SK-N-SH (cell line): ENCODE results near the gene TFCP2L1. TPM values are rescaled to one million over a fixed set of nuclear protein-coding genes. Genes with fewer than 3 reads are reported as not detected.

Experiments
- CTCF ChIA-PET: fragments of 300-600, 350-600 bp; formaldehyde crosslinking; extraction: SDS; loops from one replicate; lab custom pipeline; 2021; lab: Yijun Ruan, JAX
- POLR2A ChIA-PET: fragments of 350-600 bp; sonication (Branson Sonifier 250); formaldehyde crosslinking; extraction: SDS; loops from one replicate; lab custom pipeline; 2020; ENCODE audit warnings: antibody characterized with exemption, inconsistent platforms; lab: Yijun Ruan, JAX
- DNase-seq: peaks from one replicate; pipeline ENCODE4 v3.0.0; 2012
- H2AFZ ChIP-seq: fragments of 200-600 bp; sonication (generic); 2 replicates; pipeline ENCODE4 v1.8.1; 2016; ENCODE audit warnings: antibody characterized with exemption, mild to moderate bottlenecking, low read depth
- H3F3A ChIP-seq: fragments of 200-600 bp; sonication (generic); replicated peaks from 2 replicates; pipeline ENCODE3; 2016; ENCODE audit warnings: antibody characterized with exemption, mild to moderate bottlenecking; ENCODE audit not compliant: insufficient read depth
- H3K27ac ChIP-seq, 2 experiments: fragments of 200-500 bp in 1 of 2; fragments of 200-600 bp in 1 of 2; sonication (Bioruptor generic) in 1 of 2; sonication (generic), shearing (Covaris generic) in 1 of 2; 2 replicates each; pipeline versions ENCODE4 v1.5.1 to v1.6.1; 2014 to 2016; ENCODE audit warnings: low read depth in 2 of 2, inconsistent platforms in 1 of 2, low read length in 1 of 2, mild to moderate bottlenecking in 1 of 2, mixed read lengths in 1 of 2
- H3K27me3 ChIP-seq: fragments of 200-600 bp; sonication (generic), shearing (Covaris generic); 2 replicates; pipeline ENCODE4 v1.6.1; 2016; ENCODE audit warnings: mixed run types; ENCODE audit not compliant: insufficient read depth
- H3K36me3 ChIP-seq, 2 experiments: fragments of 200-500 bp in 1 of 2; fragments of 200-600 bp in 1 of 2; sonication (Bioruptor generic) in 1 of 2; sonication (generic) in 1 of 2; replicated peaks in 1 of 2; 2 replicates each; pipeline versions ENCODE3 to v1.5.1; 2014 to 2016; ENCODE audit warnings: low read length in 1 of 2, mild to moderate bottlenecking in 1 of 2; ENCODE audit not compliant: insufficient read depth in 2 of 2, control insufficient read depth in 1 of 2
- H3K4me1 ChIP-seq, 2 experiments: fragments of 200-500 bp in 1 of 2; fragments of 200-600 bp in 1 of 2; sonication (Bioruptor generic) in 1 of 2; sonication (generic), shearing (Covaris generic) in 1 of 2; 2 replicates each; pipeline versions ENCODE4 v1.5.1 to v1.6.1; 2014 to 2016; ENCODE audit warnings: low read depth in 1 of 2, low read length in 1 of 2, mixed run types in 1 of 2; ENCODE audit not compliant: insufficient read depth in 2 of 2, control insufficient read depth in 1 of 2
- H3K4me2 ChIP-seq: fragments of 200-600 bp; sonication (generic), shearing (Covaris generic); 2 replicates; pipeline ENCODE4 v1.6.1; 2017; ENCODE audit warnings: mixed run types
- H3K4me3 ChIP-seq, 2 experiments: fragments of 200-500 bp in 1 of 2; fragments of 200-600 bp in 1 of 2; sonication (Bioruptor generic) in 1 of 2; sonication (generic), shearing (Covaris generic) in 1 of 2; 2 replicates each; pipeline versions ENCODE4 v1.5.1 to v1.8.1; 2014 to 2016; ENCODE audit warnings: low read depth in 2 of 2, inconsistent platforms in 1 of 2, low read length in 1 of 2, mild to moderate bottlenecking in 1 of 2, mixed read lengths in 1 of 2, moderate library complexity in 1 of 2
- H3K79me2 ChIP-seq: fragments of 200-600 bp; sonication (generic); 2 replicates; pipeline ENCODE4 v1.8.1; 2017; ENCODE audit warnings: mild to moderate bottlenecking; ENCODE audit not compliant: insufficient read depth
- H3K9ac ChIP-seq: fragments of 200-600 bp; sonication (generic); 2 replicates; pipeline ENCODE4 v1.6.1; 2017; ENCODE audit warnings: mixed run types
- H3K9me2 ChIP-seq: fragments of 200-600 bp; sonication (generic); 2 replicates; pipeline ENCODE4 v1.6.1; 2017; ENCODE audit warnings: mixed run types
- H3K9me3 ChIP-seq: fragments of 200-600 bp; sonication (generic); 2 replicates; pipeline ENCODE4 v1.6.1; 2017; ENCODE audit warnings: mixed run types, mild to moderate bottlenecking, moderate library complexity
- H4K20me1 ChIP-seq: fragments of 200-600 bp; sonication (generic); 2 replicates; pipeline ENCODE4 v1.6.1; 2017; ENCODE audit warnings: mild to moderate bottlenecking, mixed run types; ENCODE audit not compliant: insufficient read depth
- CHD2 ChIP-seq: fragments of 150-350 bp; IDR thresholded peaks from 2 replicates; pipeline ENCODE4 v1.6.1; 2018; ENCODE audit warnings: low read length; ENCODE audit not compliant: partially characterized antibody
- CTCF ChIP-seq: fragments of 200-600 bp; sonication (generic); IDR thresholded peaks from 2 replicates; pipeline ENCODE4 v1.6.1; 2017; ENCODE audit warnings: antibody characterized with exemption, mild to moderate bottlenecking, moderate library complexity
- ELF1 ChIP-seq: IDR thresholded peaks from 2 replicates; pipeline ENCODE4 v1.4.0; 2012
- EP300 ChIP-seq, 2 experiments: IDR thresholded peaks; 2 replicates each; pipeline versions ENCODE4 v1.4.0 to v1.6.1; 2012; ENCODE audit warnings: borderline replicate concordance in 1 of 2, low read depth in 1 of 2, low read length in 1 of 2
- FOXM1 ChIP-seq: IDR thresholded peaks from 2 replicates; pipeline ENCODE4 v1.4.0; 2012; ENCODE audit warnings: low read depth, mild to moderate bottlenecking
- GABPA ChIP-seq: IDR thresholded peaks from 2 replicates; pipeline ENCODE4 v1.4.0; 2012; ENCODE audit warnings: low read depth, mild to moderate bottlenecking
- JUND ChIP-seq: IDR thresholded peaks from 2 replicates; pipeline ENCODE4 v1.4.0; 2012
- MAX ChIP-seq: IDR thresholded peaks from 2 replicates; pipeline ENCODE4 v1.4.0; 2012; ENCODE audit warnings: low read depth
- MEF2A ChIP-seq: IDR thresholded peaks from 2 replicates; pipeline ENCODE4 v1.4.0; 2012; ENCODE audit warnings: low read depth, borderline replicate concordance
- MXI1 ChIP-seq: IDR thresholded peaks from 2 replicates; pipeline ENCODE4 v1.6.1; 2012; ENCODE audit warnings: mild to moderate bottlenecking, low read depth, low read length, improper control_type of control experiment
- NFIC ChIP-seq: IDR thresholded peaks from 2 replicates; pipeline ENCODE4 v1.4.0; 2012; ENCODE audit warnings: borderline replicate concordance
- NRF1 ChIP-seq: IDR thresholded peaks from 2 replicates; pipeline ENCODE4 v1.6.1; 2012; ENCODE audit warnings: low read depth, mild to moderate bottlenecking, low read length
- PBX3 ChIP-seq: IDR thresholded peaks from 2 replicates; pipeline ENCODE4; 2012
- POLR2AphosphoS5 ChIP-seq: IDR thresholded peaks from 2 replicates; pipeline ENCODE4 v1.6.1; 2012; ENCODE audit warnings: low read depth, low read length
- RCOR1 ChIP-seq: fragments of 150-350 bp; IDR thresholded peaks from 2 replicates; pipeline ENCODE4 v1.6.1; 2017; ENCODE audit warnings: antibody characterized with exemption, low read length
- RFX5 ChIP-seq: IDR thresholded peaks from 2 replicates; pipeline ENCODE4 v1.6.1; 2012; ENCODE audit warnings: mild to moderate bottlenecking, improper control_type of control experiment, low read length
- RXRA ChIP-seq: IDR thresholded peaks from 2 replicates; pipeline ENCODE4 v1.4.0; 2012; ENCODE audit warnings: low read depth, mild to moderate bottlenecking, borderline replicate concordance
- SIN3A ChIP-seq: IDR thresholded peaks from 2 replicates; pipeline ENCODE4 v1.6.1; 2012; ENCODE audit warnings: low read depth, mild to moderate bottlenecking, low read length, moderate library complexity, borderline replicate concordance
- TCF12 ChIP-seq: IDR thresholded peaks from 2 replicates; pipeline ENCODE4 v1.4.0; 2012
- TEAD4 ChIP-seq: IDR thresholded peaks from 2 replicates; pipeline ENCODE4 v1.4.0; 2012; ENCODE audit warnings: mild to moderate bottlenecking, borderline replicate concordance; ENCODE audit not compliant: insufficient read depth
- USF2 ChIP-seq: fragments of 150-350 bp; IDR thresholded peaks from 2 replicates; pipeline ENCODE4 v1.6.1; 2017; ENCODE audit warnings: antibody characterized with exemption, low read length, low read depth, borderline replicate concordance
- YY1 ChIP-seq: IDR thresholded peaks from 2 replicates; pipeline ENCODE4 v1.4.0; 2012; ENCODE audit warnings: low read depth, mild to moderate bottlenecking
- WGBS: methylation state at CpG from one replicate; pipeline ENCODE4 v1.1.6; 2017; ENCODE audit warnings: low lambda C conversion rate; 5-methylcytosine and 5-hydroxymethylcytosine counted together
- polyA plus RNA-seq, 3 experiments: library from polyadenylated mRNA; depleted of rRNA; stranded (reverse); fragments of >200 nt; gene quantifications; 2 replicates each; pipeline ENCODE4 v1.2.3, GENCODE V29; 2012

The TFCP2L1 gene
- polyA plus RNA-seq, 1 of the 3 experiments (the other 2 are of a cell fraction) = not detected

- TF ChIP-seq USF2 (no peak), MEF2A (no peak), TCF12 (no peak), NFIC (no peak), EP300 (IDR thresholded peaks at IDR 0.05; ENCODE audit: borderline replicate concordance in 1 of 2, low read depth in 1 of 2, low read length in 1 of 2) (no peak), POLR2AphosphoS5 (no peak)
- TF ChIP-seq, all 33 proteins: peak for 0
These were observed 98.7 kb downstream of the TFCP2L1 start (continued) for GRCh38 chr2:121186261-121186660.

GRCh38 chr2:121185571-121186074 is 99.4 kb downstream of the TFCP2L1 start:
- Histone ChIP-seq H3K4me3 (no peak overlapping the region), H3K4me2 (no peak overlapping the region), H3F3A (no peaks in the 10 kb centered on the region), H3K27me3 (no peaks in the 10 kb centered on the region), H3K9ac (no peak overlapping the region), H3K4me1 (peaks cover 0 to 3% of the 10 kb centered on the region in 2 experiments; a peak in 1 of 4 replicates), H3K79me2 (no peaks in the 10 kb centered on the region), H3K9me3 (no peaks in the 10 kb centered on the region), H3K27ac (no peak overlapping the region), H4K20me1 (no peaks in the 10 kb centered on the region), H2AFZ (no peak overlapping the region), H3K9me2 (no peaks in the 10 kb centered on the region), H3K36me3 (no peaks in the 10 kb centered on the region)
- WGBS = 61% methylated on average over 3 of the region's 5 CpGs
- POLR2A ChIA-PET = no interaction called here
- CTCF ChIA-PET = interaction anchor here (1.5 kb wide), 1 partner anchor 86 kb away, joined by 5 read pairs; no protein-coding TSS in a partner anchor
- no peak for DNase-seq
- TF ChIP-seq JUND = no peak
- no peak for TF ChIP-seq RFX5
- no peak for TF ChIP-seq POLR2AphosphoS5
- no peak for TF ChIP-seq GABPA
- no peak for TF ChIP-seq MXI1
- no peak for TF ChIP-seq RXRA
- no peak for TF ChIP-seq SIN3A
- TF ChIP-seq USF2 = no peak
- no peak for TF ChIP-seq CHD2
- TF ChIP-seq TCF12 = no peak

- CTCF ChIA-PET = interaction anchor here (1.1 to 1.5 kb wide), 2 partner anchors 85 to 169 kb away, joined by 4 to 5 read pairs; no protein-coding TSS in a partner anchor
These were observed 99.9 kb downstream of the TFCP2L1 start for GRCh38 chr2:121185111-121185510.

More at GRCh38 chr2:121185111-121185510, 99.9 kb downstream of the TFCP2L1 start:
- Histone ChIP-seq H3K4me3 (no peak overlapping the region), H3K27ac (no peak overlapping the region), H3K36me3 (no peaks in the 10 kb centered on the region), H3K79me2 (no peaks in the 10 kb centered on the region), H2AFZ (no peak overlapping the region), H3K9me2 (no peaks in the 10 kb centered on the region), H3K9ac (no peak overlapping the region), H4K20me1 (no peaks in the 10 kb centered on the region), H3F3A (no peaks in the 10 kb centered on the region), H3K4me2 (no peak overlapping the region), H3K27me3 (no peaks in the 10 kb centered on the region), H3K4me1 (peaks cover 0 to 3% of the 10 kb centered on the region in 2 experiments; a peak in 1 of 4 replicates), H3K9me3 (no peaks in the 10 kb centered on the region)
- POLR2A ChIA-PET = no interaction called here
- 65% methylated on average over 7 of the region's 10 CpGs for WGBS
- no peak for DNase-seq
- TF ChIP-seq ELF1 (no peak), MXI1 (no peak), MAX (no peak), RCOR1 (no peak), RFX5 (no peak), NFIC (no peak), POLR2AphosphoS5 (no peak), CTCF (no peak), SIN3A (no peak), PBX3 (no peak), YY1 (no peak), CHD2 (no peak), NRF1 (no peak), GABPA (no peak), TEAD4 (no peak), FOXM1 (no peak)
